OCI-LY3 (cell line): ENCODE measurements around the gene PARP3.
A peak's percentile ranks its signal among the peaks of the same experiment; 100 is the strongest.
"Not testable (repeated sequence)": the region's sequence is repeated elsewhere in the genome, so short reads cannot be mapped to it uniquely, and the experiment has no call there.

Source experiments
- H2AFZ ChIP-seq: fragments of 200-600, 300-600 bp; shearing (Covaris generic); 2 replicates; pipeline ENCODE4 v1.6.0; 2014; ENCODE audit warnings: antibody characterized with exemption, low read depth, low read length
- H3K27ac ChIP-seq: fragments of 200-600, 300-600 bp; sonication (generic); 2 replicates; pipeline ENCODE4 v1.5.1; 2014; ENCODE audit warnings: mild to moderate bottlenecking, low read length, moderate library complexity, mixed read lengths
- H3K27me3 ChIP-seq: fragments of 200-600, 300-600 bp; sonication (generic); 2 replicates; pipeline ENCODE4 v1.6.1; 2014; ENCODE audit warnings: low read depth, low read length, mixed read lengths
- H3K36me3 ChIP-seq: fragments of 200-600, 300-600 bp; sonication (generic); replicated peaks from 2 replicates; pipeline ENCODE3; 2014; ENCODE audit warnings: low read depth, low read length, mixed read lengths
- H3K4me1 ChIP-seq: fragments of 300-600, 200-600 bp; sonication (generic); 2 replicates; pipeline ENCODE4 v1.6.1; 2014; ENCODE audit warnings: low read length, mixed read lengths
- H3K4me2 ChIP-seq: fragments of 200-600, 300-600 bp; sonication (generic); 2 replicates; pipeline ENCODE4 v1.6.1; 2014; ENCODE audit warnings: low read length, mixed read lengths
- H3K4me3 ChIP-seq: fragments of 300-600, 200-600 bp; sonication (generic); 2 replicates; pipeline ENCODE4 v1.5.1; 2014; ENCODE audit warnings: antibody characterized with exemption, mild to moderate bottlenecking, low read length, moderate library complexity
- H3K79me2 ChIP-seq: fragments of 300-600, 200-600 bp; shearing (Covaris generic); 2 replicates; pipeline ENCODE4 v1.6.1; 2014; ENCODE audit warnings: mild to moderate bottlenecking, low read length, mixed read lengths
- H3K9ac ChIP-seq: fragments of 300-600, 200-600 bp; shearing (Covaris generic); 2 replicates; pipeline ENCODE4 v1.6.0; 2014; ENCODE audit warnings: mild to moderate bottlenecking, low read length, moderate library complexity
- H3K9me3 ChIP-seq: fragments of 200-600, 300-600 bp; shearing (Covaris generic); 2 replicates; pipeline ENCODE4 v1.6.1; 2014; ENCODE audit warnings: low read length, mixed read lengths; ENCODE audit not compliant: insufficient read depth
- H4K20me1 ChIP-seq: fragments of 200-600, 300-600 bp; sonication (generic); 2 replicates; pipeline ENCODE4 v1.6.1; 2016; ENCODE audit warnings: low read length, mixed read lengths; ENCODE audit not compliant: insufficient read depth
- EZH2phosphoT487 ChIP-seq: fragments of 200-600 bp; shearing (Covaris generic); IDR thresholded peaks from 2 replicates; pipeline ENCODE4 v1.6.1; 2018; ENCODE audit warnings: antibody characterized with exemption, mixed run types, low read depth
- TF ChIP-seq, protein P1 (sequence below): fragments of 200-600, 300-600 bp; sonication (generic); IDR thresholded peaks from 2 replicates; pipeline ENCODE4 v1.5.1; 2014; ENCODE audit warnings: antibody characterized with exemption, low read length, low read depth

The PARP3 gene

DNA sequence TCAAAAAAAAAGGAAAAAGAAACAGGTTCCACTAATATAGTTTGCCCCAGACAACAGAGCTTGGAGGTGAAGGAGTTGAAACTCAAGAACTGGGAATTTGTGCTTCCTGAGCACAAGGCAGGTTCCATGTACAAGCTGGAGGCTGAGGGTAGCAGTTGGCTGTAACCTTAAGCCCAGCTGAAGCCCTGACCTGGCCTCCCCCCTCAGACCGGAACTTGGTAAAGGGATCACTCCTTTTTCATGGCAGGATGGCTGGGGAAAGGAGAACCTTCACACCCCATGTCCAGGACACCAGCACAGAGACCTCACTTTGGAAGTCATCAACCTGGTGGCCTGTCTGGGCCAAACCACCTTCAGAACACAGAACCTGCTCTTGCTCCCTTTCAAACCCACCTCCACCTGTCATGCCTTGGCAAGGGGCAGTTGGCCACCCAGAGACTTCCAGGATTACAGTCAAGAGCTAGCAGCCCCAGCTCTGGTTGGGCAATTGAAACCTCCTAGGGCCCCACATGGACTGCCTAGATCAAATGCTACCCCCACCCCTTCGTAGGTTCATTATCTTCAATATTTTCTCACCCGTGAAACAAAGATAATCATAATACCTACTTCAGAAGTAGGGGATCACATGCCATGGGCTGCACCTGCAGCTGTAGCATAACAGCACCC lies 50.0 kb downstream of the PARP3 start:
- 0 out of 2 replicates have a peak, but pooled peaks cover 5% of the 10 kb centered on the region for H3K27me3 ChIP-seq
- peaks cover 35% of the 10 kb centered on the region for H3K79me2 ChIP-seq
- H3K9me3 ChIP-seq: no peaks in the 10 kb centered on the region
- no peak overlapping the region for H3K4me3 ChIP-seq
- H3K4me1 ChIP-seq: peaks cover 27% of the 10 kb centered on the region
- no peak overlapping the region for H3K4me2 ChIP-seq
- H3K9ac ChIP-seq: no peak overlapping the region
- no peak for TF ChIP-seq EZH2phosphoT487
- TF ChIP-seq, protein P1, sequence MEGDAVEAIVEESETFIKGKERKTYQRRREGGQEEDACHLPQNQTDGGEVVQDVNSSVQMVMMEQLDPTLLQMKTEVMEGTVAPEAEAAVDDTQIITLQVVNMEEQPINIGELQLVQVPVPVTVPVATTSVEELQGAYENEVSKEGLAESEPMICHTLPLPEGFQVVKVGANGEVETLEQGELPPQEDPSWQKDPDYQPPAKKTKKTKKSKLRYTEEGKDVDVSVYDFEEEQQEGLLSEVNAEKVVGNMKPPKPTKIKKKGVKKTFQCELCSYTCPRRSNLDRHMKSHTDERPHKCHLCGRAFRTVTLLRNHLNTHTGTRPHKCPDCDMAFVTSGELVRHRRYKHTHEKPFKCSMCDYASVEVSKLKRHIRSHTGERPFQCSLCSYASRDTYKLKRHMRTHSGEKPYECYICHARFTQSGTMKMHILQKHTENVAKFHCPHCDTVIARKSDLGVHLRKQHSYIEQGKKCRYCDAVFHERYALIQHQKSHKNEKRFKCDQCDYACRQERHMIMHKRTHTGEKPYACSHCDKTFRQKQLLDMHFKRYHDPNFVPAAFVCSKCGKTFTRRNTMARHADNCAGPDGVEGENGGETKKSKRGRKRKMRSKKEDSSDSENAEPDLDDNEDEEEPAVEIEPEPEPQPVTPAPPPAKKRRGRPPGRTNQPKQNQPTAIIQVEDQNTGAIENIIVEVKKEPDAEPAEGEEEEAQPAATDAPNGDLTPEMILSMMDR: no peak
- no peak overlapping the region for H2AFZ ChIP-seq
- peaks cover 9% of the 10 kb centered on the region; the same call in 1 of the 2 replicates for H4K20me1 ChIP-seq
- peaks cover 36% of the 10 kb centered on the region for H3K36me3 ChIP-seq
- 0 out of 2 replicates have a peak overlapping the region, but pooled peaks have one; percentile 1 for H3K27ac ChIP-seq

DNA sequence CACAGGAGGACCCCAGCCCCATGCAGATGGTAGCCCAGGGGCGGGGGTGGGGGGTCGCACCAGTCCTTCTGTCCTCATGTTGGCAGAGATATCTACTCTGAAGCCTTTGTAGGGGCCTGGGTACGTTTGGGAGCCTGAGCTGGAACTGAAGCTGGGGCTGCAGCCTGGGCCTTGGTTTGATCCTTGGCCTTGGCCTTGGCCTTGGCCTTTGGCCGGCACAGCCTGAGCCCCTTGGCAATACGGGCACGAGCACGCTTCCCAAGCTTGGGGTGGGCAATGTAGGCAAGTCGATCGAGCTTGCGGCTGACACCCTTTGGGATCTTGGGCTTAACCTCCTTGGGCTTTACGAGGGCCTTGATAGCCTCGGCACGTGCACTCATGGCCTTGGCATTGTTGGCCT lies 51.5 kb downstream of the PARP3 start:
- H3K79me2 ChIP-seq: peaks cover 35% of the 10 kb centered on the region
- not testable (repeated sequence) for H3K4me3 ChIP-seq, H3K9me3 ChIP-seq, H3K9ac ChIP-seq, H2AFZ ChIP-seq, H3K4me2 ChIP-seq, H4K20me1 ChIP-seq, H3K27ac ChIP-seq
- H3K36me3 ChIP-seq: peaks cover 36% of the 10 kb centered on the region
- peaks cover 27% of the 10 kb centered on the region for H3K4me1 ChIP-seq
- H3K27me3 ChIP-seq: peaks cover 11% of the 10 kb centered on the region

DNA sequence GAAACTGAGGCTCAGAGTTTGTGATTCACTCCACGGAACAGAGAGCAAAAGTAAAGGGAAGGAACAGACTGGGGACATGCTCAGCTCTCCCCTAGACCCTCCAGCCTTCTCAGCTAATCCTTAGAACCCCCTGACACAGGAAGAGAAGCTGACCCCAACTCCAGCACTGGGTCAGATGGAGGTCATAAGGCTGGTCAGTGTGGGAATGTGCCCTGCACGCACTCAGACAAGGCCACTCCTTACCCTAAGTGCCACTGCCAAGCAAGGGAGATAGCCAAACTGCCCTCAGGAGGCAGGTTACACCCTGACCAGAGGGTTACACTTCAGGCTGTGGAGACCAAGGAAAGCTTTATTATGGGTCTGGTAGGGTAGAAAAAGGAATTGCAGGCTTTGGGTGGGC lies 52.4 kb downstream of the PARP3 start:
- H3K4me1 ChIP-seq: peaks cover 27% of the 10 kb centered on the region
- H3K9ac ChIP-seq: peak overlapping the region; percentile 98
- no peak overlapping the region for H2AFZ ChIP-seq
- peak overlapping the region; percentile 98 for H3K4me2 ChIP-seq
- H3K27ac ChIP-seq: peak overlapping the region; percentile 72
- no peaks in the 10 kb centered on the region for H3K9me3 ChIP-seq
- H3K4me3 ChIP-seq: peak overlapping the region; percentile 91
- H3K36me3 ChIP-seq: peaks cover 36% of the 10 kb centered on the region
- peaks cover 35% of the 10 kb centered on the region for H3K79me2 ChIP-seq
- no peak for TF ChIP-seq EZH2phosphoT487
- TF ChIP-seq, protein P1: no peak
- peaks cover 9% of the 10 kb centered on the region; the same call in 1 of the 2 replicates for H4K20me1 ChIP-seq
- peaks cover 14% of the 10 kb centered on the region for H3K27me3 ChIP-seq

DNA sequence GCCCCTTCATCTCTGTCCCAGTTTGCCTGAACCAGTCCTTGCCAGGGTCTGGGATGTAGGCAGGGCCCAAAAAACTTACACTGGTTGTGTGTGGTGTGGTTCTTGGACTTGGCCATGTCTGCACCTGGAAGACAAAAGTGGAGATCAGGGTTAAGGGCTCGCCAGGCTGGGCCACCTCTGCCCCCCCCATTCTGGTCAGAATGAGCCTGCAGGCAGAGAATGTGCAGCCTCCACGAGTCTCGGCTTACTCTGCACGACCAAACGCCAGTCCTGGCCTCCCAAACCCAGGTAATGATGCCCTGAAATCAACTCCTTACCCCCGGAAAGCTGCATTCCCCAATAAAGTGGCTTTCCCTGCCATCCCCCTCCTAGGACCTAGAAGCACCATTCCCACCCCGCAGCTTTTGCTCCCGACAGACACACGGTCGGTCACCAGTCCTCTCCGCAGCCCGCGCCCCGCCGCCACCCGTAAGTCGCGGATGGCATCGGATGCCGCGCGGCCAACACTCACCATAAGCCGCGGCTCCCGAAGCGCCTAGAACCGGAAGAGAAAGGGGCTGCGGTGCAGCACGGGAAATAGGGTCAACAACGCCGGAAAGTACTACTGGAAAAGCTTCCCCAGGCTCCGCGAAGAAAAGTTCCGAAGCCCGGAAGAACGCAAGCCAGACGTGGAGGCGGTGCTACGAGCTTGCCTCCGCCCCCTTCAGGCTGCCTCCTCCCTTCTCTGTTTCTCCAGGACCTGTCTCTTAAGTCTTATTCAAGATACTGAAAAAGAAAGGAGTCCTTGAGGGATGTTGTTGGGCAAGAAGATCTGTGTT lies 53.4 kb downstream of the PARP3 start, which contains the start of gene RPL29:
Gene RPL29, minus strand, starts transcription at position 550 of the 818 bp plus-strand sequence. Its CDS starts 434 bp downstream, at position 116.
- Histone ChIP-seq H3K4me2 (peak within 1 kb of the TSS; percentile 98), H3K4me1 (peaks cover 27% of the 10 kb centered on the region), H3K27ac (peak within 1 kb of the TSS; percentile 72)

More for the DNA sequence above, 53.4 kb downstream of the PARP3 start, which contains the start of gene RPL29:
- Histone ChIP-seq H2AFZ (peak within 1 kb of the TSS; percentile 6; the same call in 1 of the 2 replicates), H4K20me1 (peaks cover 9% of the 10 kb centered on the region; the same call in 1 of the 2 replicates), H3K27me3 (peaks cover 14% of the 10 kb centered on the region), H3K79me2 (peaks cover 35% of the 10 kb centered on the region), H3K36me3 (peaks cover 36% of the 10 kb centered on the region), H3K9me3 (no peaks in the 10 kb centered on the region), H3K9ac (peak within 1 kb of the TSS; percentile 98), H3K4me3 (peak within 1 kb of the TSS; percentile 91)
- TF ChIP-seq EZH2phosphoT487: no peak
- TF ChIP-seq, protein P1: no peak
